K562 (cell line): ENCODE measurements around the gene OR2M7. TPM values are rescaled to one million over a fixed set of nuclear protein-coding genes. Genes with fewer than 3 reads are reported as not detected.
"Not testable (repeated sequence)": the region's sequence is repeated elsewhere in the genome, so short reads cannot be mapped to it uniquely, and the experiment has no call there.

Experiments
- ATAC-seq: fragments of 200-7000 bp; cut with Tn5 transposase; 3 replicates; pipeline ENCODE4 v1.9.1; 2020; ENCODE audit warnings: moderate library complexity
- BruUV-seq: library from RNA; stranded (reverse); fragments of 400-500 nt; replicated peaks from 2 replicates; lab custom pipeline; 2021; lab: Mats Ljungman, UMichigan
- CTCF ChIA-PET: fragments of 300-600 bp; formaldehyde crosslinking; extraction: SDS; loops from one replicate; lab custom pipeline; 2021; ENCODE audit warnings: low intra/inter-chr PET ratio; lab: Yijun Ruan, JAX
- POLR2A ChIA-PET: fragments of 300-600, 350-650 bp; sonication (Branson Sonifier 250); formaldehyde crosslinking; extraction: SDS; loops from one replicate; lab custom pipeline; 2021; ENCODE audit warnings: antibody characterized with exemption, inconsistent platforms; lab: Yijun Ruan, JAX
- DNase-seq, 4 experiments: peaks; one replicate each; pipeline versions ENCODE4 v3.0.0 to v3.0.0-alpha.2; 2011 to 2018; ENCODE audit warnings: low spot score in 3 of 4, mixed read lengths in 3 of 4; ENCODE audit errors: extremely low read depth in 1 of 4
- FAIRE-seq: peaks from 2 replicates; lab custom pipeline; 2011; peaks lifted over from hg19 to GRCh38; lab: Jason Lieb, UNC
- H2AFZ ChIP-seq: 2 replicates; pipeline ENCODE4 v1.6.0; 2011; ENCODE audit warnings: low read depth, low read length, control low read depth, inconsistent platforms
- H3K27ac ChIP-seq: fragments of 200-600 bp; 3 replicates; pipeline ENCODE4 v1.8.0; 2011; ENCODE audit warnings: low read depth, mild to moderate bottlenecking, control low read depth, inconsistent platforms, low read length, moderate library complexity, mixed read lengths; ENCODE audit errors: extremely low read depth
- H3K27me3 ChIP-seq, 2 experiments: fragments of 300-600 bp in 1 of 2; 2 replicates in 1 of 2; 3 replicates in 1 of 2; pipeline versions ENCODE4 v1.6.0 to v1.8.0; 2011; ENCODE audit warnings: inconsistent platforms in 2 of 2, low read length in 2 of 2, mild to moderate bottlenecking in 1 of 2, mixed read lengths in 1 of 2, moderate library complexity in 1 of 2; ENCODE audit not compliant: control insufficient read depth in 2 of 2, insufficient read depth in 2 of 2
- H3K36me3 ChIP-seq: fragments of 300-600 bp; 3 replicates; pipeline ENCODE4 v1.8.0; 2011; ENCODE audit warnings: mild to moderate bottlenecking, low read length, inconsistent platforms; ENCODE audit not compliant: control insufficient read depth, insufficient read depth
- H3K4me1 ChIP-seq, 2 experiments: fragments of 200-600 bp in 1 of 2; replicated peaks in 1 of 2; 2 replicates in 1 of 2; 3 replicates in 1 of 2; pipeline versions ENCODE4 v1.5.1 to v1.8.0; 2011; ENCODE audit warnings: inconsistent platforms in 2 of 2, low read length in 2 of 2, mild to moderate bottlenecking in 1 of 2, mixed read lengths in 1 of 2, moderate library complexity in 1 of 2; ENCODE audit not compliant: control insufficient read depth in 2 of 2, insufficient read depth in 2 of 2
- H3K4me2 ChIP-seq: 2 replicates; pipeline ENCODE4 v1.6.1; 2011; ENCODE audit warnings: low read length, control low read depth, inconsistent platforms, mixed read lengths; ENCODE audit not compliant: insufficient read depth
- H3K4me3 ChIP-seq: fragments of 200-600 bp; sonication (generic), shearing (Covaris generic); 2 replicates; pipeline ENCODE4 v1.5.1; 2016; ENCODE audit warnings: control low read depth, inconsistent platforms
- H3K79me2 ChIP-seq: fragments of 200-600 bp; 3 replicates; pipeline ENCODE4 v1.8.0; 2011; ENCODE audit warnings: low read length, inconsistent platforms; ENCODE audit not compliant: control insufficient read depth, insufficient read depth
- H3K9ac ChIP-seq, 2 experiments: 2 replicates each; pipeline versions ENCODE4 v1.6.0 to v1.6.1; 2011; ENCODE audit warnings: low read depth in 2 of 2, low read length in 2 of 2, control low read depth in 1 of 2, inconsistent platforms in 1 of 2, mild to moderate bottlenecking in 1 of 2, mixed read lengths in 1 of 2; ENCODE audit not compliant: insufficient read depth in 1 of 2
- H3K9me1 ChIP-seq: one replicate; pipeline ENCODE4 v1.6.0; 2011; ENCODE audit warnings: inconsistent platforms, mild to moderate bottlenecking, low read length, moderate library complexity; ENCODE audit not compliant: control insufficient read depth, insufficient read depth
- H3K9me3 ChIP-seq: replicated peaks from 2 replicates; pipeline ENCODE4 v1.5.1; 2011; ENCODE audit warnings: low read depth, low read length, inconsistent platforms; ENCODE audit not compliant: control insufficient read depth, insufficient read depth
- H4K20me1 ChIP-seq: replicated peaks from 2 replicates; pipeline ENCODE4 v1.6.1; 2011; ENCODE audit warnings: low read length, inconsistent platforms, mixed read lengths; ENCODE audit not compliant: control insufficient read depth, insufficient read depth
- BACH1 ChIP-seq: fragments of 200-800 bp; sonication (Bioruptor generic); IDR thresholded peaks from 2 replicates; pipeline ENCODE4 v1.6.1; 2016; ENCODE audit warnings: missing genetic modification characterization, missing compliant biosample characterization
- CEBPG ChIP-seq, 3 experiments: fragments of 200-800 bp in 1 of 3; sonication (Bioruptor generic) in 1 of 3; sonication (generic) in 1 of 3; formaldehyde crosslinking in 1 of 3; IDR thresholded peaks in 2 of 3; conservative IDR thresholded peaks in 1 of 3; 2 replicates each; pipeline versions ENCODE4 v1.6.1 to v1.8.0; 2016 to 2022; ENCODE audit warnings: missing compliant biosample characterization in 2 of 3, missing genetic modification characterization in 2 of 3, mild to moderate bottlenecking in 1 of 3, missing genetic modification reagents in 1 of 3
- FOXK2 ChIP-seq, 2 experiments: fragments of 450-650 bp; IDR thresholded peaks in 1 of 2; conservative IDR thresholded peaks in 1 of 2; 2 replicates each; pipeline ENCODE4 v1.6.1; 2016; ENCODE audit warnings: low read depth in 2 of 2, mild to moderate bottlenecking in 1 of 2
- GABPB1 ChIP-seq: sonication (generic); formaldehyde crosslinking; IDR thresholded peaks from 2 replicates; pipeline ENCODE4 v1.8.0; 2022; ENCODE audit warnings: mild to moderate bottlenecking, missing genetic modification reagents
- PPARD ChIP-seq: fragments of 250-450 bp; sonication (Bioruptor Pico); IDR thresholded peaks from 2 replicates; pipeline ENCODE4 v1.8.0; 2022; ENCODE audit warnings: inconsistent platforms, mild to moderate bottlenecking, moderate library complexity
- RUNX1 ChIP-seq: sonication (generic); IDR thresholded peaks from 2 replicates; pipeline ENCODE4 v1.6.1; 2016; ENCODE audit warnings: antibody characterized with exemption, low read depth
- ZNF696 ChIP-seq: fragments of 250-450 bp; sonication (Bioruptor Pico); conservative IDR thresholded peaks from 2 replicates; pipeline ENCODE4 v1.4.0; 2020; ENCODE audit warnings: mild to moderate bottlenecking, moderate library complexity
- ZSCAN32 ChIP-seq: fragments of 450-650 bp; formaldehyde crosslinking; IDR thresholded peaks from 2 replicates; pipeline ENCODE4 v1.4.0; 2020; ENCODE audit warnings: mild to moderate bottlenecking, moderate library complexity
- WGBS: fragments of 100-300 bp; shearing (Covaris generic); methylation state at CpG from one replicate; pipeline ENCODE4 v1.1.6; 2016; ENCODE audit warnings: low coverage, mixed read lengths; ENCODE audit not compliant: insufficient coverage; ENCODE audit errors: missing lambda C conversion rate; 5-methylcytosine and 5-hydroxymethylcytosine counted together
- in situ Hi-C: fragments of 300-500 bp; cut with MboI; formaldehyde crosslinking; loops from 4 replicates; pipeline ENCODE4 v1.15.0; 2018; ENCODE audit warnings: inconsistent platforms, mixed read lengths
- intact Hi-C: fragments of 100-400 bp; cut with micrococcal nuclease; formaldehyde crosslinking; loops from 2 replicates; pipeline ENCODE4 v1.14.2; 2022
- polyA plus RNA-seq, 8 experiments: library from polyadenylated mRNA; depleted of rRNA in 4 of 8; stranded (reverse) in 5 of 8; unstranded in 3 of 8; fragments of >200 nt; fragmentation: Nextera tagmentation in 2 of 8; fragmentation: Illumina TruSeq in 1 of 8; extraction: Ambion mirVana in 2 of 8; extraction: Trizol in 1 of 8; gene quantifications; 2 replicates each; pipeline versions ENCODE4 v1.2.1 to v1.2.3, GENCODE V29; 2011 to 2014; ENCODE audit warnings: inconsistent platforms in 1 of 8, missing spikeins in 1 of 8
- total RNA-seq, 7 experiments: library from RNA; depleted of rRNA in 6 of 7; stranded (reverse); fragments of >200 nt in 6 of 7; fragmentation: Illumina TruSeq in 2 of 7; extraction: Trizol in 2 of 7; gene quantifications; 2 replicates each; pipeline versions ENCODE4 v1.2.1 to v1.2.3, GENCODE V29; 2011 to 2021; ENCODE audit warnings: low replicate concordance in 1 of 7
- TF ChIP-seq, protein P1 (sequence below): fragments of 250-450 bp; sonication (Bioruptor Pico); IDR thresholded peaks from 2 replicates; pipeline ENCODE4 v1.8.0; 2021; ENCODE audit warnings: mild to moderate bottlenecking, moderate library complexity

OR2M7 gene
- total and polyA plus RNA-seq, 9 of the 15 experiments (the other 6 are each of a cell fraction or from before 2014, with no cell fraction given) = not detected

DNA sequence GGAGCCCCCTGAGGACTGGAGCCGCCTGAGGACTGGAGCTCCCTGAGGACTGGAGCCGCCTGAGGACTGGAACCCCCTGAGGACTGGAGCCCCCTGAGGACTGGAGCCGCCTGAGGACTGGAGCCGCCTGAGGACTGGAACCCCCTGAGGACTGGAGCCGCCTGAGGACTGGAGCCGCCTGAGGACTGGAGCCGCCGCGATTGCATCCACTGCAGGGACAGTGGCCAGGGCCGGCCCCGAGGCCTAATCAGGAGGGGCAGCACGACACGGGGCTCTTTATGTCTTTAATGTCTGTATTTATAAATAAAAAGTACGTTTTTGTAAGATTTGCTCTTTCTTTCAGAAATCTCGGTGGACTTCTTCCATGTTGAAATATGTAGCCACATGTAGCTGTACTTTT is 17.6 kb downstream of the OR2M7 start:
- under 1% methylated on average over 13 of the region's 15 CpGs for WGBS
- H3K36me3 ChIP-seq, CTCF ChIA-PET, H3K9me1 ChIP-seq, H3K27me3 ChIP-seq, intact Hi-C loops, H3K4me1 ChIP-seq, H3K9ac ChIP-seq, H3K9me3 ChIP-seq, H3K4me3 ChIP-seq, in situ Hi-C loops, H4K20me1 ChIP-seq, DNase-seq, BruUV-seq, H2AFZ ChIP-seq, H3K27ac ChIP-seq, H3K4me2 ChIP-seq, ATAC-seq, POLR2A ChIA-PET, H3K79me2 ChIP-seq, FAIRE-seq: not testable (repeated sequence)

DNA sequence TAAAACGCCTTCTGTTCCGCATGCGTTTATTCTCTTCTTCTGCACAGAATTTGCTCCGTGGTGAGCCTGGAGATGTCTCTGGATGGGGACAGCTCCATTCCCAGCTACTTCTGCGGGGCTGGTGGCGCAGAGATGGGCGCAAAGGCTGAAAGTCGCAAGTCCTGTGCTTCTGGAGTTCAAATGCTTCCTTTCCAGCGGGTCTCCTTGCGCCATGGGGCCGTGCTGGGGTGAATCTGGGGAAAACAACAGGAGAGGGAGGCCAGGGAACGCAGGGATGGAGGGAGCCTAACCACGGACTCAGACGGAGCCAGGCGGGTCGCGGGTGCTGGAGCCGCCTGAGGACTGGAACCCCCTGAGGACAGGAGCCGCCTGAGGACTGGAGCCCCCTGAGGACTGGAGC is 18.3 kb downstream of the OR2M7 start:
- TF ChIP-seq BACH1 (no peak), CEBPG (CRISPR knock-in tag; IDR thresholded peaks at IDR 0.05) (no peak), CEBPG (tag; conservative IDR thresholded peaks at IDR 0.05 in 1 of 2, IDR thresholded peaks at IDR 0.05 in 1 of 2) (no peak), ZSCAN32 (CRISPR knock-in tag) (no peak), PPARD (CRISPR knock-in tag) (no peak), GABPB1 (CRISPR knock-in tag) (no peak), ZNF696 (CRISPR knock-in tag) (no peak), FOXK2 (conservative IDR thresholded peaks at IDR 0.05 in 1 of 2, IDR thresholded peaks at IDR 0.05 in 1 of 2; ENCODE audit: low read depth in 2 of 2) (no peak), RUNX1 (no peak)
- TF ChIP-seq, protein P1, sequence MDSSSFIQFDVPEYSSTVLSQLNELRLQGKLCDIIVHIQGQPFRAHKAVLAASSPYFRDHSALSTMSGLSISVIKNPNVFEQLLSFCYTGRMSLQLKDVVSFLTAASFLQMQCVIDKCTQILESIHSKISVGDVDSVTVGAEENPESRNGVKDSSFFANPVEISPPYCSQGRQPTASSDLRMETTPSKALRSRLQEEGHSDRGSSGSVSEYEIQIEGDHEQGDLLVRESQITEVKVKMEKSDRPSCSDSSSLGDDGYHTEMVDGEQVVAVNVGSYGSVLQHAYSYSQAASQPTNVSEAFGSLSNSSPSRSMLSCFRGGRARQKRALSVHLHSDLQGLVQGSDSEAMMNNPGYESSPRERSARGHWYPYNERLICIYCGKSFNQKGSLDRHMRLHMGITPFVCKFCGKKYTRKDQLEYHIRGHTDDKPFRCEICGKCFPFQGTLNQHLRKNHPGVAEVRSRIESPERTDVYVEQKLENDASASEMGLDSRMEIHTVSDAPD (CRISPR knock-in tag) = no peak
- ATAC-seq (no peak), DNase-seq (no peak), FAIRE-seq (no peak)
- intact Hi-C loops (no loop called here), in situ Hi-C loops (no loop called here)
- no peaks in the 10 kb centered on the region for H3K36me3 ChIP-seq
- 2% methylated on average over 19 of the region's 19 CpGs for WGBS
- no peaks in the 10 kb centered on the region for H3K4me1 ChIP-seq
- H3K27ac ChIP-seq = no peak overlapping the region
- H2AFZ ChIP-seq = no peak overlapping the region
- 0 out of 2 replicates have a peak, but pooled peaks cover 1% of the 10 kb centered on the region for H3K9me3 ChIP-seq
- H3K79me2 ChIP-seq = no peaks in the 10 kb centered on the region
- no peak overlapping the region for H3K9ac ChIP-seq
- H3K27me3 ChIP-seq = no peaks in the 10 kb centered on the region
- CTCF ChIA-PET = no interaction called here
- BruUV-seq = no TSS peak
- POLR2A ChIA-PET = no interaction called here
- H4K20me1 ChIP-seq = no peaks in the 10 kb centered on the region
- no peaks in the 10 kb centered on the region for H3K9me1 ChIP-seq
- no peak overlapping the region for H3K4me2 ChIP-seq
- H3K4me3 ChIP-seq = no peak overlapping the region

DNA sequence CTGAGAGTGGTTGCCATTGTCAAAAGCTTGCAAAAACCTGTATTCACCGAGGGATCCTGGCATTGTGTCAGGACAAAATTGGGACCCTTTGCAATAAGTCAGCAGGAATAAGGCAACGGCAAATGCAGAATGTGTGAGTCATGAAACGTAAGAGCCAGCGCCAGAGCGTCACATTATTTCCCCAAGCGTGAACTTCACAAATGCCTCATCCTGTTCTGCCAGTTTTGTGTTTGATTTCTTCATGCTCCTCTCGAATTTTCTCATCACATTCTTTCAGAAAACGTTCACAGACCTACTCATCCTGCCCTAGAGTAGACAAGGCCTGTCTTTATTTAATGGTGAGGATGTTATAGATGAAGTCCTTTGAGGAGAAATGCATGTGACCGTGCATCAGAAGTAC is 18.7 kb downstream of the OR2M7 start:
- POLR2A ChIA-PET, BruUV-seq, H3K9me1 ChIP-seq, intact Hi-C loops, H3K27ac ChIP-seq, H3K4me3 ChIP-seq, in situ Hi-C loops, CTCF ChIA-PET, ATAC-seq, DNase-seq, H3K36me3 ChIP-seq, H3K4me1 ChIP-seq, H3K9me3 ChIP-seq, H3K4me2 ChIP-seq, H2AFZ ChIP-seq, FAIRE-seq, H3K27me3 ChIP-seq, H4K20me1 ChIP-seq, H3K79me2 ChIP-seq, H3K9ac ChIP-seq: not testable (repeated sequence)
- WGBS = 0% methylated on average over 7 of the region's 9 CpGs
